HG02943 (cell line): Measurements from ENCODE around the gene ARNT2.
"Not testable (repeated sequence)": the region's sequence is repeated elsewhere in the genome, so short reads cannot be mapped to it uniquely, and the experiment has no call there.

ENCODE experiments used
- ATAC-seq: cut with Tn5 transposase; IDR thresholded peaks from one replicate; pipeline ENCODE4 v1.9.1; 2021; ENCODE audit warnings: mild to moderate bottlenecking, low read depth, moderate library complexity; ENCODE audit not compliant: unreplicated experiment

ARNT2 gene

GRCh38 chr15:80638553-80639167, 234.5 kb downstream of the ARNT2 start:
- ATAC-seq, result no peak

- ATAC-seq, result no peak
Observed at GRCh38 chr15:80639168-80639555, 235.0 kb downstream of the ARNT2 start.

GRCh38 chr15:80640531-80641121, 236.4 kb downstream of the ARNT2 start:
- no peak for ATAC-seq

- ATAC-seq, result no peak
Observed at GRCh38 chr15:80641384-80641783, 237.2 kb downstream of the ARNT2 start.

- ATAC-seq, result no peak
Observed at GRCh38 chr15:80643431-80643951, 239.3 kb downstream of the ARNT2 start.

GRCh38 chr15:80645494-80646065, 241.4 kb downstream of the ARNT2 start:
- ATAC-seq, result no peak

- not testable (repeated sequence) for ATAC-seq
Observed at GRCh38 chr15:80647424-80647823, 243.2 kb downstream of the ARNT2 start.
